WI38 (cell line): Measurements from ENCODE around the gene RGS7.

Experiments used
- H3K4me3 ChIP-seq: 2 replicates; pipeline ENCODE4 v1.5.1; 2011; ENCODE audit warnings: low read depth, mild to moderate bottlenecking, control low read depth, low read length
- CTCF ChIP-seq: IDR thresholded peaks from 2 replicates; pipeline ENCODE4 v1.5.1; 2012; ENCODE audit warnings: low read depth, mild to moderate bottlenecking, control low read depth, low read length

The RGS7 gene

GRCh38 chr1:241389400-241389799, 32.4 kb upstream of the RGS7 start:
- H3K4me3 ChIP-seq = no peak overlapping the region
- TF ChIP-seq CTCF = no peak

GRCh38 chr1:241387216-241387615, 30.2 kb upstream of the RGS7 start:
- no peak for TF ChIP-seq CTCF
- H3K4me3 ChIP-seq = no peak overlapping the region

- no peak for TF ChIP-seq CTCF
- H3K4me3 ChIP-seq = no peak overlapping the region
Measured at GRCh38 chr1:241376701-241377100, 19.7 kb upstream of the RGS7 start.

GRCh38 chr1:241375886-241376285, 18.9 kb upstream of the RGS7 start:
- H3K4me3 ChIP-seq = no peak overlapping the region
- TF ChIP-seq CTCF = no peak

GRCh38 chr1:241366196-241366595, 9.2 kb upstream of the RGS7 start:
- no peak for TF ChIP-seq CTCF
- no peak overlapping the region for H3K4me3 ChIP-seq

GRCh38 chr1:241362350-241362749, 5.3 kb upstream of the RGS7 start:
- no peak for TF ChIP-seq CTCF
- no peak overlapping the region for H3K4me3 ChIP-seq

- no peak for TF ChIP-seq CTCF
- H3K4me3 ChIP-seq = peak overlapping the region; percentile 62
Measured at GRCh38 chr1:241357366-241358340, 648 bp upstream of the RGS7 start.
